ENCODE results near the gene MRAP2.

MRAP2 gene, protein sequence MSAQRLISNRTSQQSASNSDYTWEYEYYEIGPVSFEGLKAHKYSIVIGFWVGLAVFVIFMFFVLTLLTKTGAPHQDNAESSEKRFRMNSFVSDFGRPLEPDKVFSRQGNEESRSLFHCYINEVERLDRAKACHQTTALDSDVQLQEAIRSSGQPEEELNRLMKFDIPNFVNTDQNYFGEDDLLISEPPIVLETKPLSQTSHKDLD

GRCh38 chr6:84033523-84034451, at the start of gene MRAP2:
MRAP2 (plus strand) TSS chr6:84033772; CDS start chr6:84055319, 21,547 bp downstream.
- peak; percentile 34 for DNase-seq

GRCh38 chr6:83984411-83984810, 49.2 kb upstream of the MRAP2 start:
- no peak for DNase-seq

GRCh38 chr6:83985308-83985713, 48.3 kb upstream of the MRAP2 start:
- no peak for DNase-seq

DNA sequence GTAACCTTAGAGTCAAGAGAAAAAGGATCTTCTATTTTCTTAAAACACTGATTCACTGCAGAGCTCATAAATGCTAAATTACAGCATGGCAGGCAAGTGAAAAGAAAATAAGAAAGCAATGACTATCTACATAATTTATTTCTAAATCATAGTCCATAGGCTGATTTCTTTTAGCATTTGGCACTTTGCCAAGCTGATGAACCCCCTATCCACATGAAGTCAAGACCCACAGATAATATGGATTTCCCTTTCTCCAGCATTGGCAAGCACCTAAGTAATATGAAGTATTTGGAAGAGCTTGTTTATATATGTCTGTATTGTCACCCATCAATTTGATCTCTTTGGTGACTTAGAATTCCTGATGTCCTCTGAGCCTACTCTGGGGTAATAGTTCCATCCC, 47.9 kb upstream of the MRAP2 start:
- no peak for DNase-seq

- DNase-seq, result no peak
These were observed 35.5 kb upstream of the MRAP2 start for GRCh38 chr6:83998021-83998584.

DNA sequence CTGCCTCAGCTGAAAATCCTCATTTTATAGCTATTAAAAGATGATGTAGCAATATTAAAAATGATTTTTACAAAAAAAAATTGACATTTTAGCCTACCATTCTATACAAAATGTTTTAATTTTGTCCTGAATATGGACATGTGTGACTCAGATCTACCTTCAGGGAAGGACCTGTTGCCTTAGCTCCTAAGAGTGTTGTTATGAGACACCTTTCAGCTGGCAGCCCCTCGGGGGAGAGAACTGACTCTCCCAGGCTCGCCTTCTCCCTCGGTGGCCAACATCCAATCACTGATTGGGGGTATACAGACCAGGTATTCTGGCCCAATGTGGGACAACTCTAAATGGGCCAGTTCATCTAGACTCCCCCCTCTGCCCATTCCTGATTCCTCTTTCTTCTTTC, 32.5 kb upstream of the MRAP2 start:
- no peak for DNase-seq

DNA sequence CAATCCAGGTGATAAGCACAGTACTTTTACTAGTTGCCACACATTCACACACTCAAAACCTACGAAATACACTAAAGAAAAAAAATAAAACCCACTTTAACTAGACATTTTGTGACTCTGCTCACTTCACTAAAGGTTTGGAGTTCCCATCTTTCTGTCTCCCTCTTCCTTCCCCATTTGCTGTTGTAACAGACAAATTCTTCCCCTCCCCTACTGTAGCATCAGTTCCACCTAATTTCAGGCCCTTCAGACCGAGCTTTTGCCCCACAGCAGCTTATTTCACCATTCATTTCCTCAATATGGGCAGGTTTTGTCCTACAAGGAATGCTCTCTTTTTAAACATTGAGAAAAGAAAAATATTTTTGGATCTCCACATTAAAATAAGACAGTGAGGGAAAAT, 31.3 kb upstream of the MRAP2 start:
- no peak for DNase-seq

- no peak for DNase-seq
These were observed 30.4 kb upstream of the MRAP2 start for GRCh38 chr6:84003131-84003530.

GRCh38 chr6:84003654-84004053, 29.9 kb upstream of the MRAP2 start:
- no peak for DNase-seq

- DNase-seq, result no peak
These were observed 25.7 kb upstream of the MRAP2 start for GRCh38 chr6:84007871-84008270.

GRCh38 chr6:84013354-84013753, 20.2 kb upstream of the MRAP2 start:
- no peak for DNase-seq

GRCh38 chr6:84013931-84014330, 19.6 kb upstream of the MRAP2 start:
- DNase-seq, result no peak

- DNase-seq, result no peak
These were observed 17.5 kb upstream of the MRAP2 start for GRCh38 chr6:84016029-84016428.

DNA sequence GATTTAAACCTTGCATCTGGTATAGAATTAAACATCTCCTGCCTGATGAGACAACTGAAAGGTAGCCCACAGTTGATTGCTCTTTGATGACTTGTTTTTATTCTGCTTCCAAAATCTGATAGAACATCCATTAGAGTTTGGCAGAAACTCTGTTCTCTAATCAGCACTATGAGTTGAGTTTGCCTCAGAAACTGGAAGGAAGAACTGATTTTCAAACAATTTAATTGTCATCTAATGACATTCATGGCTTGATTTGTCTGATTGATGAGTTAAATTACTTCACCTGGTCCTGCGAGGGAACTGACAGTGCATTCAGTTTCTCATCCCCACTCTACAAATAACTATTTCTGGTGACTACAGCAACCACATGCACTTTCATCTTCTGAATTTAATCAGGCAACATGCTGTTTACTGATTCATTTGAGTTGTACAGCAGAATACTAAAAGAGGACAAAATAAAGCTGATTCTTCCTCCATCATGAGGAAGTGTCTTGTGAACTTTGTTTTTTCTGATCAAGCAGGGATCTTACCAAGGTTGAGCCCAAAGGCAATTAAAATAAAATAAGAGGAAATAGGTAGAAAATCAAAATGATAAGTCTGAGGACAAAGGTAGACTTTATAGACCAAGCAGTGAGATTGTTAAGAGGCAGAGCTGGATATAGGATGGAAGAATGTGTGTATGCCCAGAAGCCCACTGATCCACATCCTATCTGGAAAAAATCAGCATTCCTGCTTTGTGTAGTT, 15.7 kb upstream of the MRAP2 start:
- DNase-seq, result no peak

DNA sequence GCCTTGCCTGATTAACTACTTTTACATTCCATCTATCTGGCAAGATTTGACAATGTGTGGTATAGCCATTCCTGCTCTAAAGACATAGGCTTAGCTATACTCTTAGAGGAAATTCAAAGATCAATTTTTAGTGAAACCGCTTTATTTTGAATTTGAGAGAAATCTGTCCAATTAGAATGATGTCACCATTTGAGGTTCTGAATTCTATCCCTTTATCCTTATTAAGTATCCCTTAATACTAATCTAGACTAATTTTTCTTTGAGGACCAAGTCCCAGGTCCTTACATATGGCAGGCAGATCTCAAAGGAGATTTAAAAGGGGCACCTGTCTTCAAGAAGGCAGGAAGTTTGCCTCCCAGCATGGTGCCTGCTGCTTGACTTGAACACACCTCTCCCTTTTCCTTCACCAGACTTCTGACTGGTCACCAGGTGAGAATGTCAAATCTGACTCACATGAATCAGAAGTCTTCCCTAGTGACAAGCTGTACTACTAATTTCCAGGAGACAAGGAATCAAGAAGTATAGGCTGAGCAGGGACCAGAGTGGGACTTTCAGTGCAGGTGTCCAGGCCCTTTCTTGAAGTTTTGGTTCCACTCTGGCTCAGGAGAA, 15.0 kb upstream of the MRAP2 start:
- no peak for DNase-seq

GRCh38 chr6:84019141-84019841, 14.3 kb upstream of the MRAP2 start:
- no peak for DNase-seq

GRCh38 chr6:84019842-84020211, 13.7 kb upstream of the MRAP2 start:
- no peak for DNase-seq

DNA sequence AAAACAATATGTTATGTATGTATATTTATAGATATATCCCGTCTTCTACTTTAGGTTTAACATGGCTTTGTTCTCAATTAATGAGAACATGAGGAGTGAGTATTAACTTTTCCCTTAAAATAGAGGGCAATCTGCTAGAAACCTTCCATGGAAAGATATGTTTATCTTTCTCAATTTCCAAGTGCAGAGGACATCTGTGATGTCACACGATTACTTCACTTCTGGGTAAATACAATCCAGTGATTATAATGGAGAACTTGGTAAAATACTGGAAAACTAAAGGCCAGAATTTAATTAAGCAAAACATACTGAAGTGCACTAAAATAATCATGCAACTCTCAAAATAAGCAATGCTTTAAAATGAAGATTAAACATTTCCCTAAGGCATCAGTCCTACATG, 11.9 kb upstream of the MRAP2 start:
- DNase-seq, result no peak

DNA sequence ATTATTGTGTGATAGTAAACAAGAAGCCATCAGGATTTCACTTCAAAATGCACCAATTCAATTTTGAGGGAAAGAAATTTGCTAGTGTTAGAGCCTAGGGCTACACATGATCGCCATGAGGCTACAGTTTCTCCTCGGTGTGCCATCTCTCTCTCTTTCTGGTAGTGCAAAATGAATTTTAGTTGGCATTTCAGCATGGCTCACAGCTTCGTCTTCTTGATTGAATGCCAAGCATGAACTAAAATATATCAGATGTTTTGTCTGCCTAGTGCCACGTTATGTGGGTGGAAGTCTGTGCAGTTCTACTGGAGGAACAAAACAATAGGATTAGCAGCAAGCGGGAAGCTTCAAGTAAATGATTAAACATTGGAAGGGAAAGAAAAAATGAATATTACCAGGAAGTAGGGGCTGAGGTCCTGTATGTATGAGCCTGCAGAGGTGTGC, 6.8 kb upstream of the MRAP2 start:
- no peak for DNase-seq

- peak; percentile 69 for DNase-seq
These were observed 6.0 kb upstream of the MRAP2 start for GRCh38 chr6:84027340-84028181.

DNA sequence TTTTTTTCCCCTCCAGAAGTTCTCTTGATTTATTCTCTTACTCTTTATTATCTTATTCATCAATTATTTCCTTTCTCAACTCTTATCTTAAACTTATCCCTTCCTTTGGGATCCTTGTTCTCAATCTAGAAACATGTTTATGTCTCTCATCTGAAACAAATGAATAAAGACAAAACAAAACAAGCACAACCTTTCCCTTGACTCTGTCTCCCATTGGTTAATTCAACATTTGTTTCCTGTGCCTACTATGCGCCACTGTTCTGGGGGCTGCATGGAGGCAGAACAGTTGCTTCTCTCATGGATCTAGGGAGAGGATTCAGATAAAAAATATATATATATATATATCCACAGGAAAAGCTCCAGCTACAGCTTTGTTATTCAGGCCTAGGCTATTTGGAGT, 5.2 kb upstream of the MRAP2 start:
- no peak for DNase-seq
